ENCODE results near the gene NXNL2. TPM values are rescaled to one million over a fixed set of nuclear protein-coding genes. Genes with fewer than 3 reads are reported as not detected.

NXNL2 gene
- total RNA-seq, 1 donor from 2014 or later = not detected

- ATAC-seq = no peak
These were observed 44.2 kb downstream of the NXNL2 start for GRCh38 chr9:88579050-88579715.

- no peak for ATAC-seq
These were observed 46.0 kb downstream of the NXNL2 start for GRCh38 chr9:88580961-88581360.

- ATAC-seq = peak; percentile 51
These were observed 49.1 kb downstream of the NXNL2 start for GRCh38 chr9:88583901-88584596.

DNA sequence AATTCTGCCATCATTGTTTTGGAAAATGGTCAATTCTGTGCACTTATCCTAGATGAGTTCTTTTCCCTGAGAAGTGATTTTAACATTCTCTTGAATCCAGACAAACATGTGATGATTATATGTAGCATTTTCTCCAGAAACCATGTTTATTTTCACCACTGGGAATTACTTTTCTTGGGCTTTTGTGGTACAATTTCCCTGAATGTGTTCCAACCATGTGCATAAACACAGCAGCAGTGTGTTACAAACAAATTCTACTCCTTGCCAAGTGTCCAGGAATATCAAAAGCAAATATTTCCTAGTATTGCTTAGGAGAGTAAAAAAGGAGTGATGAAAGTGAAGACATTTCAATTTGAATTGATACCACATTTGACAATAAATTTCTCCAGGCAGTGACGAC, 50.4 kb downstream of the NXNL2 start:
- ATAC-seq = no peak

- ATAC-seq = no peak
These were observed 51.5 kb downstream of the NXNL2 start for GRCh38 chr9:88586452-88586851.

DNA sequence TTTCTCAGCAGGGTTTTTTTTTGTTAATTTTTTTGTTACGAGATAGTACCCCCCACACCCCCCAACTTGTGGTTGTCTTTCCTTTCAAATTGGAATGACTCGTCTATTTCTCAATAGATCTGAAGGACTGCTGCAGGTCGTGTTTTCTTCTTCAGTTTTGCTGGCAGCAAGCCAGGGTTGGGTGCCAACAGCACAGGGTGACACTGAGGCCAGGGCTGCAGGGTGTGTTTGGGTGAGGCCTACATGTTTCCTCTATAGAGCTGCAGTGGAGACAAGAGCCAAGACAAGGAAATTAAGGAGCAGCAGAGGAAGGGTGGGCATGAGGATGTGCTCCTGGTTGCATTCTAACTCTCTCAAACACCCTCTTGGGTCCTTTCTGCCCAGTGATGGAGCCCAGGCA, 52.2 kb downstream of the NXNL2 start:
- peak; percentile 85 for ATAC-seq

- no peak for ATAC-seq
These were observed 53.1 kb downstream of the NXNL2 start for GRCh38 chr9:88587885-88588649.

- no peak for ATAC-seq
These were observed 54.7 kb downstream of the NXNL2 start for GRCh38 chr9:88589656-88590055.

- ATAC-seq = no peak
These were observed 55.7 kb downstream of the NXNL2 start for GRCh38 chr9:88590558-88591146.

DNA sequence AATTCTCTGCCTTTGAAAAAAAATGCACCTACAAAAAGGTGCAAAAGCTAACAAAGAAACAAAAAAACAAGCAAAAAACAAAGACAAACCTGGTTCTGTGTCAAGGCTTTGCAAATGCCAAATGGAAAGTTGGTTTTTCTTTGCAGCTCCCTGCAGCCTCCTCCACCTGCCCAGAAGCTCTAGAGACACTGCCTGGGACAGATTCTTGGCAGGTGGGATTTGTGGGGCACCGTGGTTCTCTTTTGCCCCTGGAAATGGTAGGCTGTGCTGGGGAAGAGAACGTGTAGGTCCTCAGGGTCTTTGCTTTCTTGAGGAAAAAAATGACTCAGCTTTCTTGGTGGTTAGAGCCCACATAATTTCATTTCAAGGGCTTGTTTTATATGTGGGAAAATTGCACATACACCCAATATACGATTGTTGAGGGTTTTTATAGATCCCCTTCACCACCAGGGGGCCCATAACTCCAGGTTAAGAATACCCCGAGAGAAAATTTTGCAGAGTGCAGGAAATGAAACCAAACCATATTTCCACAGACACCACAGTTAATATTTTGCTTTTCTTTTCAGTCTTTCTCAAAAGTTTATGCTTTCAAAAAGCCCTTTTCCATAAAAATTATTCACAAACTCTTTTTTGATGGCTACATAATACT, 58.7 kb downstream of the NXNL2 start:
- peak; percentile 55 for ATAC-seq

Other genes starting within 250 kb of the NXNL2 start
- gene SPIN1, start 146.7 kb upstream of the NXNL2 start, total RNA-seq = 37.2 TPM